BJ (cell line): Measurements from ENCODE around the gene DBNDD2. TPM values are rescaled to one million over a fixed set of nuclear protein-coding genes. Genes with fewer than 3 reads are reported as not detected.

Experiments used
- CTCF ChIA-PET: fragments of 350-600 bp; formaldehyde crosslinking; extraction: SDS; loops from one replicate; lab custom pipeline; 2021; ENCODE audit warnings: antibody characterized with exemption, inconsistent platforms; lab: Yijun Ruan, JAX
- POLR2A ChIA-PET: fragments of 300-600 bp; sonication (Branson Sonifier 250); formaldehyde crosslinking; extraction: SDS; loops from one replicate; lab custom pipeline; 2021; ENCODE audit warnings: antibody characterized with exemption; lab: Charles Lee
- DNase-seq: peaks from one replicate; pipeline ENCODE4 v3.0.0-alpha.2; 2011; ENCODE audit warnings: low read depth
- H3K27me3 ChIP-seq: 2 replicates; pipeline ENCODE4 v1.6.0; 2011; ENCODE audit warnings: low read length; ENCODE audit not compliant: control insufficient read depth, insufficient read depth
- H3K36me3 ChIP-seq: 2 replicates; pipeline ENCODE4 v1.5.1; 2011; ENCODE audit warnings: low read length; ENCODE audit not compliant: control insufficient read depth, insufficient read depth
- H3K4me3 ChIP-seq: 2 replicates; pipeline ENCODE4 v1.5.1; 2011; ENCODE audit warnings: low read depth, mild to moderate bottlenecking, control low read depth, low read length
- CTCF ChIP-seq: IDR thresholded peaks from 2 replicates; pipeline ENCODE4 v1.5.1; 2011; ENCODE audit warnings: low read depth, mild to moderate bottlenecking, control low read depth, inconsistent platforms, low read length, moderate library complexity; ENCODE audit not compliant: insufficient read depth
- polyA plus RNA-seq: library from polyadenylated mRNA; depleted of rRNA; stranded (reverse); fragments of >200 nt; gene quantifications from 2 replicates; pipeline ENCODE4 v1.2.3, GENCODE V29; 2011

Gene DBNDD2
- polyA plus RNA-seq, 1 experiment: 77.0 TPM

- Histone ChIP-seq H3K36me3 (no peaks in the 10 kb centered on the region), H3K4me3 (no peak overlapping the region), H3K27me3 (no peaks in the 10 kb centered on the region)
- no peak for DNase-seq
- CTCF ChIA-PET: interaction anchor here (0.6 to 1.2 kb wide), 4 partner anchors 13 to 48 kb away, joined by 3 to 4 read pairs (median 3); no protein-coding TSS in a partner anchor
- no peak for TF ChIP-seq CTCF
- POLR2A ChIA-PET: interaction anchor here (0.6 kb wide), 1 partner anchor 19 kb away, joined by 3 read pairs; no protein-coding TSS in a partner anchor
Observed at GRCh38 chr20:45392733-45393132, 15.4 kb upstream of the DBNDD2 start.

- no peak for DNase-seq
- no peak overlapping the region for H3K4me3 ChIP-seq
- POLR2A ChIA-PET: no interaction called here
- no peak for TF ChIP-seq CTCF
- H3K27me3 ChIP-seq: no peaks in the 10 kb centered on the region
- no peaks in the 10 kb centered on the region for H3K36me3 ChIP-seq
- CTCF ChIA-PET: interaction anchor here (1.2 to 1.6 kb wide), 3 partner anchors 13 to 43 kb away, joined by 3 to 4 read pairs (median 4); no protein-coding TSS in a partner anchor
Observed at GRCh38 chr20:45394221-45395113, 13.6 kb upstream of the DBNDD2 start.

- Histone ChIP-seq H3K27me3 (no peaks in the 10 kb centered on the region), H3K4me3 (no peak overlapping the region), H3K36me3 (no peaks in the 10 kb centered on the region)
- DNase-seq: no peak
- ChIA-PET CTCF (interaction anchor here (1.2 kb wide), 1 partner anchor 21 kb away, joined by 3 read pairs; no protein-coding TSS in a partner anchor), POLR2A (no interaction called here)
- no peak for TF ChIP-seq CTCF
Observed at GRCh38 chr20:45395114-45395415, 13.0 kb upstream of the DBNDD2 start.

- CTCF ChIA-PET: interaction anchor here (1.6 kb wide), 1 partner anchor 25 kb away, joined by 6 read pairs; no protein-coding TSS in a partner anchor
- no peak overlapping the region for H3K4me3 ChIP-seq
- H3K27me3 ChIP-seq: no peaks in the 10 kb centered on the region
- no peaks in the 10 kb centered on the region for H3K36me3 ChIP-seq
- no peak for TF ChIP-seq CTCF
- DNase-seq: no peak
- POLR2A ChIA-PET: no interaction called here
Observed at GRCh38 chr20:45399018-45399417, 9.1 kb upstream of the DBNDD2 start.

GRCh38 chr20:45400346-45401031 is 7.6 kb upstream of the DBNDD2 start:
- no peaks in the 10 kb centered on the region for H3K36me3 ChIP-seq
- CTCF ChIA-PET: interaction anchor here (0.7 to 1.6 kb wide), 2 partner anchors 27 to 30 kb away, joined by 3 to 6 read pairs; no protein-coding TSS in a partner anchor
- no peak for TF ChIP-seq CTCF
- no peak overlapping the region for H3K4me3 ChIP-seq
- no peak for DNase-seq
- H3K27me3 ChIP-seq: no peaks in the 10 kb centered on the region
- POLR2A ChIA-PET: no interaction called here
